ENCODE measurements around the gene LKAAEAR1. TPM values are rescaled to one million over a fixed set of nuclear protein-coding genes. Genes with fewer than 3 reads are reported as not detected.

Gene LKAAEAR1
- total and polyA plus RNA-seq, 4 donors: 0.51 to 2.3 (median 0.65) TPM

GRCh38 chr20:64096535-64096934 lies 12.3 kb upstream of the LKAAEAR1 start:
- no peak overlapping the region for H3K4me3 ChIP-seq
- H3K4me1 ChIP-seq (ENCODE audit: control insufficient read depth in 5 of 5, insufficient read depth in 5 of 5, low read length in 5 of 5): no peaks in the 10 kb centered on the region
- H3K27me3 ChIP-seq (ENCODE audit: control insufficient read depth in 3 of 3, insufficient read depth in 3 of 3, low read length in 2 of 3): peaks cover 0 to 16% (median 5%) of the 10 kb centered on the region in 3 donors
- ATAC-seq (ENCODE audit: insufficient read depth, low FRiP score) (no peak), DNase-seq (no peak)
- WGBS, 2 donors: 77 to 80% methylated on average over 6 of the region's 6 CpGs
- no peak overlapping the region for H3K27ac ChIP-seq (ENCODE audit: low read depth in 1 of 2, low read length in 1 of 2)
- no peaks in the 10 kb centered on the region for H3K9me3 ChIP-seq (ENCODE audit: control insufficient read depth in 4 of 4, insufficient read depth in 3 of 4, low read length in 3 of 4)
- TF ChIP-seq CTCF (IDR thresholded peaks at IDR 0.05; ENCODE audit: control extremely low read depth, extremely low read depth): no peak
- H3K36me3 ChIP-seq (ENCODE audit: control insufficient read depth in 4 of 4, insufficient read depth in 4 of 4, low read length in 4 of 4): no peaks in the 10 kb centered on the region
- H3K9ac ChIP-seq (ENCODE audit: insufficient read depth in 1 of 2, low read length in 2 of 2): no peak overlapping the region

- Histone ChIP-seq H3K9ac (ENCODE audit: insufficient read depth in 1 of 2, low read length in 2 of 2) (no peak overlapping the region), H3K36me3 (ENCODE audit: control insufficient read depth in 4 of 4, insufficient read depth in 4 of 4, low read length in 4 of 4) (no peaks in the 10 kb centered on the region), H3K4me1 (ENCODE audit: control insufficient read depth in 5 of 5, insufficient read depth in 5 of 5, low read length in 5 of 5) (no peaks in the 10 kb centered on the region), H3K9me3 (ENCODE audit: control insufficient read depth in 4 of 4, insufficient read depth in 3 of 4, low read length in 3 of 4) (no peaks in the 10 kb centered on the region), H3K27ac (ENCODE audit: low read depth in 1 of 2, low read length in 1 of 2) (no peak overlapping the region), H3K27me3 (ENCODE audit: control insufficient read depth in 3 of 3, insufficient read depth in 3 of 3, low read length in 2 of 3) (peaks cover 0 to 9% (median 2%) of the 10 kb centered on the region in 3 donors), H3K4me3 (no peak overlapping the region)
- 86 to 92% methylated on average over 11 of the region's 11 CpGs for WGBS, 2 donors
- ATAC-seq (ENCODE audit: insufficient read depth, low FRiP score): no peak
- no peak for TF ChIP-seq CTCF (IDR thresholded peaks at IDR 0.05; ENCODE audit: control extremely low read depth, extremely low read depth)
- DNase-seq: no peak
Observed at GRCh38 chr20:64095927-64096326, 11.7 kb upstream of the LKAAEAR1 start.

GRCh38 chr20:64095455-64095854 lies 11.3 kb upstream of the LKAAEAR1 start:
- ATAC-seq (ENCODE audit: insufficient read depth, low FRiP score) (no peak), DNase-seq (no peak)
- Histone ChIP-seq H3K4me1 (ENCODE audit: control insufficient read depth in 5 of 5, insufficient read depth in 5 of 5, low read length in 5 of 5) (no peaks in the 10 kb centered on the region), H3K36me3 (ENCODE audit: control insufficient read depth in 4 of 4, insufficient read depth in 4 of 4, low read length in 4 of 4) (no peaks in the 10 kb centered on the region), H3K27ac (ENCODE audit: low read depth in 1 of 2, low read length in 1 of 2) (no peak overlapping the region), H3K4me3 (no peak overlapping the region), H3K9ac (ENCODE audit: insufficient read depth in 1 of 2, low read length in 2 of 2) (no peak overlapping the region), H3K27me3 (ENCODE audit: control insufficient read depth in 3 of 3, insufficient read depth in 3 of 3, low read length in 2 of 3) (peaks cover 0 to 5% (median 2%) of the 10 kb centered on the region in 3 donors), H3K9me3 (ENCODE audit: control insufficient read depth in 4 of 4, insufficient read depth in 3 of 4, low read length in 3 of 4) (no peaks in the 10 kb centered on the region)
- TF ChIP-seq CTCF (IDR thresholded peaks at IDR 0.05; ENCODE audit: control extremely low read depth, extremely low read depth): no peak
- 80 to 95% methylated on average over 4 of the region's 4 CpGs for WGBS, 2 donors

- H3K4me3 ChIP-seq: no peak overlapping the region
- no peaks in the 10 kb centered on the region for H3K4me1 ChIP-seq (ENCODE audit: control insufficient read depth in 5 of 5, insufficient read depth in 5 of 5, low read length in 5 of 5)
- no peak overlapping the region for H3K9ac ChIP-seq (ENCODE audit: insufficient read depth in 1 of 2, low read length in 2 of 2)
- H3K27ac ChIP-seq (ENCODE audit: low read depth in 1 of 2, low read length in 1 of 2): no peak overlapping the region
- no peak for ATAC-seq (ENCODE audit: insufficient read depth, low FRiP score)
- H3K9me3 ChIP-seq (ENCODE audit: control insufficient read depth in 4 of 4, insufficient read depth in 3 of 4, low read length in 3 of 4): no peaks in the 10 kb centered on the region
- H3K36me3 ChIP-seq (ENCODE audit: control insufficient read depth in 4 of 4, insufficient read depth in 4 of 4, low read length in 4 of 4): no peaks in the 10 kb centered on the region
- no peak for TF ChIP-seq CTCF (IDR thresholded peaks at IDR 0.05; ENCODE audit: control extremely low read depth, extremely low read depth)
- H3K27me3 ChIP-seq (ENCODE audit: control insufficient read depth in 3 of 3, insufficient read depth in 3 of 3, low read length in 2 of 3): peaks cover 0 to 19% (median 5%) of the 10 kb centered on the region in 3 donors
- 54 to 75% methylated on average over 9 of the region's 9 CpGs for WGBS, 2 donors
- DNase-seq: no peak
Observed at GRCh38 chr20:64093013-64093503, 8.9 kb upstream of the LKAAEAR1 start.
